ENCODE results near the gene ATRX.

- TF ChIP-seq POLR2A (IDR thresholded peaks at IDR 0.05; ENCODE audit: low read depth, low read length), result no peak
- TF ChIP-seq TAF1 (IDR thresholded peaks at IDR 0.05; ENCODE audit: low read depth, low read length), result no peak
- no peak for TF ChIP-seq POLR2AphosphoS5 (IDR thresholded peaks at IDR 0.05; ENCODE audit: low read depth, low read length)
- no peak for TF ChIP-seq SPI1 (IDR thresholded peaks at IDR 0.05; ENCODE audit: low read depth, low read length)
- TF ChIP-seq POU2F2 (IDR thresholded peaks at IDR 0.05; ENCODE audit: low read depth, low read length), result no peak
- TF ChIP-seq PAX5 (IDR thresholded peaks at IDR 0.05; ENCODE audit: insufficient read depth, low read length, severe bottlenecking), result no peak
Observed at GRCh38 chrX:77510007-77510406, 276.0 kb downstream of the ATRX start.
